ENCODE results near the gene EEF1G. TPM values are rescaled to one million over a fixed set of nuclear protein-coding genes. Genes with fewer than 3 reads are reported as not detected.

The EEF1G gene
- total RNA-seq (2022; extraction: Qiagen RNA extraction) = 1,895 to 2,114 TPM (median 2,034 TPM) in 5 replicates

GRCh38 chr11:62573592-62574362, at the start of gene EEF1G:
EEF1G (minus strand) TSS chr11:62573891; CDS start chr11:62573842, 49 bp downstream.

GRCh38 chr11:62621567-62622470, 48.1 kb upstream of the EEF1G start, which contains the start of gene B3GAT3:
B3GAT3 (minus strand) TSS chr11:62621986; CDS start chr11:62621947, 39 bp downstream.

GRCh38 chr11:62612366-62613290, 38.9 kb upstream of the EEF1G start, which contains the start of the genes EML3 and ROM1:
EML3 (minus strand) TSS chr11:62612775; CDS start chr11:62612457, 318 bp downstream.
ROM1 (plus strand) TSS chr11:62613257; CDS start chr11:62613282, 25 bp downstream.

GRCh38 chr11:62601372-62602140, 27.9 kb upstream of the EEF1G start, which contains the start of gene MTA2:
MTA2 (minus strand) TSS chr11:62601865; CDS start chr11:62601450, 415 bp downstream.

GRCh38 chr11:62591448-62592145, 17.9 kb upstream of the EEF1G start, which contains the start of gene TUT1:
TUT1 (minus strand) TSS chr11:62591523; CDS start chr11:62591485, 38 bp downstream.

GRCh38 chr11:62546244-62546928, 27.3 kb downstream of the EEF1G start, which contains the start of gene AHNAK:
AHNAK (minus strand) TSS chr11:62546806; CDS start chr11:62536098, 10,708 bp downstream.

Other genes starting within 250 kb of the EEF1G start
- 9.9 to 14.3 TPM (median 14.1 TPM) in 5 replicates for gene ASRGL1, start 236.4 kb downstream of the EEF1G start, total RNA-seq (2022; extraction: Qiagen RNA extraction)
- 0.27 to 0.32 TPM in 2 of 5 replicates, not detected in the others for gene SCGB1A1, start 154.9 kb downstream of the EEF1G start, total RNA-seq (2022; extraction: Qiagen RNA extraction)
- 298 to 478 TPM (median 418 TPM) in 5 replicates for gene AHNAK, start 27.1 kb downstream of the EEF1G start, total RNA-seq (2022; extraction: Qiagen RNA extraction)
- gene TUT1, start 17.6 kb upstream of the EEF1G start, total RNA-seq (2022; extraction: Qiagen RNA extraction) = 11.1 to 16.9 TPM (median 16.6 TPM) in 5 replicates
- 83.2 to 93.3 TPM (median 89.9 TPM) in 5 replicates for gene MTA2, start 28.0 kb upstream of the EEF1G start, total RNA-seq (2022; extraction: Qiagen RNA extraction)
- gene EML3, start 38.9 kb upstream of the EEF1G start, total RNA-seq (2022; extraction: Qiagen RNA extraction) = 18.3 to 23.6 TPM (median 20.4 TPM) in 5 replicates
- gene ROM1, start 39.4 kb upstream of the EEF1G start, total RNA-seq (2022; extraction: Qiagen RNA extraction) = 3.6 to 4.4 TPM (median 4.0 TPM) in 5 replicates
- 41.2 to 52.1 TPM (median 49.3 TPM) in 5 replicates for gene B3GAT3, start 48.1 kb upstream of the EEF1G start, total RNA-seq (2022; extraction: Qiagen RNA extraction)
- 221 to 274 TPM (median 265 TPM) in 5 replicates for gene GANAB, start 72.7 kb upstream of the EEF1G start, total RNA-seq (2022; extraction: Qiagen RNA extraction)
- 15.9 to 21.7 TPM (median 21.2 TPM) in 5 replicates for gene INTS5, start 79.4 kb upstream of the EEF1G start, total RNA-seq (2022; extraction: Qiagen RNA extraction)
- gene C11orf98, start 91.3 kb upstream of the EEF1G start, total RNA-seq (2022; extraction: Qiagen RNA extraction) = 125 to 142 TPM (median 131 TPM) in 5 replicates
- gene CSKMT, start 91.4 kb upstream of the EEF1G start, total RNA-seq (2022; extraction: Qiagen RNA extraction) = 10.5 to 13.3 TPM (median 12.2 TPM) in 5 replicates
- gene UQCC3, start 97.8 kb upstream of the EEF1G start, total RNA-seq (2022; extraction: Qiagen RNA extraction) = 27.6 to 33.4 TPM (median 28.9 TPM) in 5 replicates
- gene LBHD1, start 98.4 kb upstream of the EEF1G start, total RNA-seq (2022; extraction: Qiagen RNA extraction) = 3.8 to 5.2 TPM (median 3.9 TPM) in 5 replicates
- gene UBXN1, start 105.2 kb upstream of the EEF1G start, total RNA-seq (2022; extraction: Qiagen RNA extraction) = 103 to 120 TPM (median 115 TPM) in 5 replicates
- 0.08 to 0.13 TPM (median 0.09 TPM) in 3 of 5 replicates, not detected in the others for gene LRRN4CL, start 115.6 kb upstream of the EEF1G start, total RNA-seq (2022; extraction: Qiagen RNA extraction)
- gene BSCL2, start 133.5 kb upstream of the EEF1G start, total RNA-seq (2022; extraction: Qiagen RNA extraction) = 59.4 to 73.9 TPM (median 62.6 TPM) in 5 replicates
- gene GNG3, start 133.8 kb upstream of the EEF1G start, total RNA-seq (2022; extraction: Qiagen RNA extraction) = not detected in 5 replicates
- gene HNRNPUL2, start 153.6 kb upstream of the EEF1G start, total RNA-seq (2022; extraction: Qiagen RNA extraction) = 40.5 to 45.2 TPM (median 43.3 TPM) in 5 replicates
- 25.1 to 36.7 TPM (median 32.3 TPM) in 5 replicates for gene TTC9C, start 154.6 kb upstream of the EEF1G start, total RNA-seq (2022; extraction: Qiagen RNA extraction)
- gene ZBTB3, start 180.3 kb upstream of the EEF1G start, total RNA-seq (2022; extraction: Qiagen RNA extraction) = 1.5 to 2.2 TPM (median 1.8 TPM) in 5 replicates
- gene POLR2G, start 187.7 kb upstream of the EEF1G start, total RNA-seq (2022; extraction: Qiagen RNA extraction) = 156 to 166 TPM (median 160 TPM) in 5 replicates
- gene TAF6L, start 197.5 kb upstream of the EEF1G start, total RNA-seq (2022; extraction: Qiagen RNA extraction) = 9.1 to 14.5 TPM (median 12.5 TPM) in 5 replicates
- 67.1 to 85.0 TPM (median 82.1 TPM) in 5 replicates for gene TMEM179B, start 213.5 kb upstream of the EEF1G start, total RNA-seq (2022; extraction: Qiagen RNA extraction)
- gene TMEM223, start 218.1 kb upstream of the EEF1G start, total RNA-seq (2022; extraction: Qiagen RNA extraction) = 18.9 to 27.6 TPM (median 24.8 TPM) in 5 replicates
- gene NXF1, start 231.5 kb upstream of the EEF1G start, total RNA-seq (2022; extraction: Qiagen RNA extraction) = 38.9 to 55.9 TPM (median 54.3 TPM) in 5 replicates